Activated T-cell treated with anti-CD3 and anti-CD28 coated beads for 4 hours (primary cell): Measurements from ENCODE around the gene SERPING1.

Source experiments
- DNase-seq: peaks from one replicate; pipeline ENCODE4 v3.0.0-alpha.2; 2020

Gene SERPING1

GRCh38 chr11:57597461-57597915, at the start of gene SERPING1:
TSS of gene SERPING1 (plus strand) at chr11:57597685. CDS start at chr11:57598271, 586 bp downstream.
- DNase-seq = no peak

- no peak for DNase-seq
Observed at GRCh38 chr11:57547854-57548377, 49.6 kb upstream of the SERPING1 start.

GRCh38 chr11:57549983-57550382, 47.5 kb upstream of the SERPING1 start:
- DNase-seq = no peak

GRCh38 chr11:57551941-57552340, 45.5 kb upstream of the SERPING1 start:
- no peak for DNase-seq

GRCh38 chr11:57552479-57552878, 45.0 kb upstream of the SERPING1 start:
- DNase-seq = no peak

GRCh38 chr11:57555393-57555792, 42.1 kb upstream of the SERPING1 start:
- DNase-seq = no peak

- DNase-seq = no peak
Observed at GRCh38 chr11:57556041-57556440, 41.4 kb upstream of the SERPING1 start.

- DNase-seq = no peak
Observed at GRCh38 chr11:57560146-57560545, 37.3 kb upstream of the SERPING1 start.

GRCh38 chr11:57562596-57562995, 34.9 kb upstream of the SERPING1 start:
- no peak for DNase-seq

- peak; percentile 36 for DNase-seq
Observed at GRCh38 chr11:57566005-57566904, 31.2 kb upstream of the SERPING1 start.

- peak; percentile 28 for DNase-seq
Observed at GRCh38 chr11:57566905-57567514, 30.5 kb upstream of the SERPING1 start.

- peak; percentile 53 for DNase-seq
Observed at GRCh38 chr11:57567515-57568329, 29.8 kb upstream of the SERPING1 start, which contains the start of gene UBE2L6. TSS of gene UBE2L6 (minus strand) at chr11:57567672. CDS start at chr11:57567611, 61 bp downstream.

- peak; percentile 86 for DNase-seq
Observed at GRCh38 chr11:57568330-57568766, 29.1 kb upstream of the SERPING1 start.

- no peak for DNase-seq
Observed at GRCh38 chr11:57571606-57572005, 25.9 kb upstream of the SERPING1 start.

GRCh38 chr11:57574061-57574460, 23.4 kb upstream of the SERPING1 start:
- no peak for DNase-seq

GRCh38 chr11:57584341-57584740, 13.1 kb upstream of the SERPING1 start:
- no peak for DNase-seq

GRCh38 chr11:57585301-57585700, 12.2 kb upstream of the SERPING1 start:
- DNase-seq = no peak

- DNase-seq = no peak
Observed at GRCh38 chr11:57586711-57587245, 10.7 kb upstream of the SERPING1 start.

- DNase-seq = no peak
Observed at GRCh38 chr11:57588046-57588710, 9.3 kb upstream of the SERPING1 start.

GRCh38 chr11:57596266-57596885, 1.1 kb upstream of the SERPING1 start:
- DNase-seq = no peak
